Ascending aorta (tissue), 2 donors: ENCODE measurements around the gene OSBPL3. TPM values are rescaled to one million over a fixed set of nuclear protein-coding genes. Genes with fewer than 3 reads are reported as not detected.

Source experiments
- DNase-seq, 2 donors: peaks; one replicate each; pipeline ENCODE4 v3.0.0-alpha.2; 2019; ENCODE audit warnings: low spot score in 2 of 2
- H3K27ac ChIP-seq, 2 donors: fragments of 200-600 bp; sonication (generic); one replicate each; pipeline ENCODE4 v1.5.1; 2016 to 2017; ENCODE audit warnings: mild to moderate bottlenecking in 1 of 2
- H3K27me3 ChIP-seq: fragments of 200-600 bp; sonication (generic); one replicate; pipeline ENCODE4 v1.5.1; 2017
- H3K36me3 ChIP-seq, 2 donors: fragments of 200-600 bp; sonication (generic); one replicate each; pipeline ENCODE4 v1.5.1; 2016
- H3K4me1 ChIP-seq, 2 donors: fragments of 200-600 bp; sonication (generic); one replicate each; pipeline ENCODE4 v1.5.1; 2016 to 2017; ENCODE audit warnings: mild to moderate bottlenecking in 1 of 2
- H3K4me3 ChIP-seq, 2 donors: fragments of 200-600 bp; sonication (generic); one replicate each; pipeline ENCODE4 v1.5.1; 2016 to 2017; ENCODE audit warnings: mild to moderate bottlenecking in 1 of 2
- H3K9me3 ChIP-seq, 2 donors: fragments of 200-600 bp; sonication (generic); one replicate each; pipeline ENCODE4 v1.5.1; 2016
- intact Hi-C: fragments of 100-400 bp; cut with DNase I; formaldehyde crosslinking; loops from one replicate; pipeline ENCODE4 v1.15.1; 2023
- total RNA-seq: library from RNA; depleted of rRNA; stranded (reverse); fragments of >200 nt; gene quantifications from one replicate; pipeline ENCODE4 v1.1.0, GENCODE V29; 2016
- TF ChIP-seq, protein P1 (sequence below), 3 experiments: fragments of 200-600 bp in 2 of 3; fragments of 450-650 bp in 1 of 3; sonication (generic) in 2 of 3; IDR thresholded peaks; one replicate each; pipeline ENCODE4 v1.5.1; 2016 to 2019; ENCODE audit warnings: antibody characterized with exemption in 3 of 3, mild to moderate bottlenecking in 1 of 3, moderate library complexity in 1 of 3

Gene OSBPL3
- total RNA-seq, 1 donor from 2014 or later = 0.96 TPM

DNA sequence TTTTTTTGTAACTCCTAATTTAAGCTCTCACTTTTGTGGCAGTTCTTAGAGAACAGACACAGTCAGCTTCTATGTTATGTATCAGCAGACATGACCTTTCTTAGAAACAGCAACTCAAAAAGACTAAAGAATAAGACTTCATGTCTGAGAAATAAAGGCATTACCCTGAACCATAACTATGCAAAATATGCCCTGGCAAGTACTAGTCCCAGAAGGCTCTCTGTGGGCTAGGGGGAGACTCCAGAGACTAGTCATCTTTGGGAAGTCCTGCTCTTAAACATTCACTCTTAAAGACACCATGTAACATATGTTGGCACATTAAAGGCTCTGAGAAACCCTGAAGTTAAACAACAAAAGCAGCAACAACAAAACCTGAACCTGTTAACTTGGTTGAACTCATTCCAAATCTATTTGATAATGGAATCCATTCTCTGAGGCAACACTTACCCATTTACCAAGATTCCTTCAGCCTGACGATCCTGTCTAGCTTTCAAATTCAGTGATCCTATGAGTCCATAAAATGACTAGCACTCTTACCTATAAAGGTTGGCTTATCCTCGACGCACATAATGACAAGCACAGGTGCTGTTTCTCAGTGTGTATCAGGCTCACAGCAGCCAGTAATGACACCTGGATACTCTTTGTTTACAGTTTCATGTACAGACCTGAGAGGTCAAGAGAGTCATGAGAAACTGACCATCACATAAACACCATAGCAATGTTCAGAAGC lies 62.3 kb downstream of the OSBPL3 start:
- H3K4me1 ChIP-seq = no peaks in the 10 kb centered on the region
- H3K27me3 ChIP-seq = no peaks in the 10 kb centered on the region
- H3K27ac ChIP-seq = no peak overlapping the region
- intact Hi-C loops = no loop called here
- no peak for DNase-seq
- no peak overlapping the region for H3K4me3 ChIP-seq
- H3K9me3 ChIP-seq = no peaks in the 10 kb centered on the region
- TF ChIP-seq, protein P1, sequence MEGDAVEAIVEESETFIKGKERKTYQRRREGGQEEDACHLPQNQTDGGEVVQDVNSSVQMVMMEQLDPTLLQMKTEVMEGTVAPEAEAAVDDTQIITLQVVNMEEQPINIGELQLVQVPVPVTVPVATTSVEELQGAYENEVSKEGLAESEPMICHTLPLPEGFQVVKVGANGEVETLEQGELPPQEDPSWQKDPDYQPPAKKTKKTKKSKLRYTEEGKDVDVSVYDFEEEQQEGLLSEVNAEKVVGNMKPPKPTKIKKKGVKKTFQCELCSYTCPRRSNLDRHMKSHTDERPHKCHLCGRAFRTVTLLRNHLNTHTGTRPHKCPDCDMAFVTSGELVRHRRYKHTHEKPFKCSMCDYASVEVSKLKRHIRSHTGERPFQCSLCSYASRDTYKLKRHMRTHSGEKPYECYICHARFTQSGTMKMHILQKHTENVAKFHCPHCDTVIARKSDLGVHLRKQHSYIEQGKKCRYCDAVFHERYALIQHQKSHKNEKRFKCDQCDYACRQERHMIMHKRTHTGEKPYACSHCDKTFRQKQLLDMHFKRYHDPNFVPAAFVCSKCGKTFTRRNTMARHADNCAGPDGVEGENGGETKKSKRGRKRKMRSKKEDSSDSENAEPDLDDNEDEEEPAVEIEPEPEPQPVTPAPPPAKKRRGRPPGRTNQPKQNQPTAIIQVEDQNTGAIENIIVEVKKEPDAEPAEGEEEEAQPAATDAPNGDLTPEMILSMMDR (IDR thresholded peaks at IDR 0.05) = no peak
- no peaks in the 10 kb centered on the region for H3K36me3 ChIP-seq

DNA sequence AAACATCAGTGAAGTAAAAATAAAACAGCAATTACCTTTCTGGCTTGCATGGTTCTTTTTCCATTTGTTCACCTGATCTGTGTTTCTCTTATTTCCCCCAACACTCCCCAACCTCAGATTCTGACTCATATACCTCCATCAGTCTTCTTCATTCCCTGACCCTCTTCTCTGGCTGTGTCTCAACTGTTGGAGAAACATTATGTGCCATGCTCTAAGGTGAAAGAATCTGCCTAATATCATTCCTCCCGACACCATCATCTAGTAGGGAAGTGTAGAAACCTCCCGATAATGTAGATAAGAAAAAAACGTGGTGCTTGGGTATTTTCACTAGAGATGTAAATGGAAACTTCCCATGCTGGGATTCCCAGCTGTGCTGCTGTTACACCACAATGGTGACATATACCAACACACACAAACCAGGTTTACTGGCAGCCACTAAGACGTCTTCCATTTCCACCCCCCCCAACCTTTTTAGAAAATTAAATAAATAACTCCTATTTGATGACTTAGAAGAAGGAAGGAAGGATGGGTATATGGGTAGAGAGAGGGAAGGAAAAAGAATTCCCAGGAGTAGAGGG lies 63.4 kb downstream of the OSBPL3 start:
- no peaks in the 10 kb centered on the region for H3K4me1 ChIP-seq
- no peak overlapping the region for H3K4me3 ChIP-seq
- H3K27me3 ChIP-seq = no peaks in the 10 kb centered on the region
- H3K36me3 ChIP-seq = no peaks in the 10 kb centered on the region
- H3K9me3 ChIP-seq = no peaks in the 10 kb centered on the region
- TF ChIP-seq, protein P1 (IDR thresholded peaks at IDR 0.05) = no peak
- no peak overlapping the region for H3K27ac ChIP-seq
- no peak for DNase-seq
- intact Hi-C loops = no loop called here

DNA sequence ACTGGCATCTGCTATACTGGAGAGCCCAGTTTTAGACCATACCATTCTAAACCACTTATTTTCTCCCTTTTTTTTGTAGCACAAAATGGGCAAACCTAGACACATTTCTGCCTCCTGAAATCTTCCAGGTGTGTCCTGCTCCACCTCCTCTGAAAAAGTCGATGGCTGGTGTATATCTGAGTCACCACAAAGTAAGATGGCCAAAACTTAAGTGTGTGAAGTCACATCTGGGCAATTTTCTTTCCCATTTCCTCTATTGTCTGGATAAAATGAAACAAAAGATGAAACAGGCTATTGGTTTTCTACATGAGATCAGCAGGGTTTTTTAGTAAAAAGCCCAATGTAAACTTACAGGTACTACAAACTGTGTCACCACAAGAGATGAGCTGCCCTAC lies 65.5 kb downstream of the OSBPL3 start:
- H3K9me3 ChIP-seq = no peaks in the 10 kb centered on the region
- intact Hi-C loops = no loop called here
- TF ChIP-seq, protein P1 (IDR thresholded peaks at IDR 0.05) = no peak

DNA sequence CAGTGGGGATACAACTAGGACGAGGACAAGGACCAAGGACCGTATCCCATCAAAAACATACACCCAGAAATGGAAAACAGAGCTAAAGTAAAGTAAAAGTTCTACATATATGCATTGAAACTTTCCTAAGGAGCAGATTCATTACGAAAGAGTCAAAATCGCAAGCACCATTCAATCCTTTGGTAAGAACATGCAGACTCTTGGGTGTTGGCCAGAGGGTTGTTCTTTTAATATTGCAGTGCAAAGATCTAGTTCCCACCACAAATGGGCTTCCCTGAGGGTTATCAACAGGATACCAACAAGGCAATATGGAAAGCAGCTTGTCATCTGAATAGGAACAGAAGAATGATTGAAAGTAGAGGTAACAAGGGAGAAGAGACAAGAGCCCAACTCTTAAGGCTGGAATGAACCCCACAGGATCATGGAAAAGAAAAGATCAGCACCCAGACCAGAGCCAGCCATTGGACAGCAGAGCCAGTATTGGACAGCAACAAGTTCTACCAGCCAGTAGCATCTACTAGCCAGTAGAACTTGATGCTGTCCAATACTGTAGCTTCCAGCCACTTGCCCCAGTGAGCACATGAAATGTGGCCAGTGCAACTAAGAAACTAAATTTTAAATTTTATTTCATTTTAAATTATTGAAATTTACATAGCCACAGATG lies 66.0 kb downstream of the OSBPL3 start:
- Histone ChIP-seq H3K4me1 (no peaks in the 10 kb centered on the region), H3K27me3 (no peaks in the 10 kb centered on the region), H3K27ac (no peak overlapping the region), H3K9me3 (no peaks in the 10 kb centered on the region), H3K36me3 (no peaks in the 10 kb centered on the region), H3K4me3 (no peak overlapping the region)
- TF ChIP-seq, protein P1 (IDR thresholded peaks at IDR 0.05) = no peak
- no peak for DNase-seq
- intact Hi-C loops = no loop called here

More for the DNA sequence above, 65.5 kb downstream of the OSBPL3 start:
- no peak overlapping the region for H3K4me3 ChIP-seq
- no peaks in the 10 kb centered on the region for H3K36me3 ChIP-seq
- no peak overlapping the region for H3K27ac ChIP-seq
- DNase-seq = no peak
- no peaks in the 10 kb centered on the region for H3K27me3 ChIP-seq
- H3K4me1 ChIP-seq = no peaks in the 10 kb centered on the region

DNA sequence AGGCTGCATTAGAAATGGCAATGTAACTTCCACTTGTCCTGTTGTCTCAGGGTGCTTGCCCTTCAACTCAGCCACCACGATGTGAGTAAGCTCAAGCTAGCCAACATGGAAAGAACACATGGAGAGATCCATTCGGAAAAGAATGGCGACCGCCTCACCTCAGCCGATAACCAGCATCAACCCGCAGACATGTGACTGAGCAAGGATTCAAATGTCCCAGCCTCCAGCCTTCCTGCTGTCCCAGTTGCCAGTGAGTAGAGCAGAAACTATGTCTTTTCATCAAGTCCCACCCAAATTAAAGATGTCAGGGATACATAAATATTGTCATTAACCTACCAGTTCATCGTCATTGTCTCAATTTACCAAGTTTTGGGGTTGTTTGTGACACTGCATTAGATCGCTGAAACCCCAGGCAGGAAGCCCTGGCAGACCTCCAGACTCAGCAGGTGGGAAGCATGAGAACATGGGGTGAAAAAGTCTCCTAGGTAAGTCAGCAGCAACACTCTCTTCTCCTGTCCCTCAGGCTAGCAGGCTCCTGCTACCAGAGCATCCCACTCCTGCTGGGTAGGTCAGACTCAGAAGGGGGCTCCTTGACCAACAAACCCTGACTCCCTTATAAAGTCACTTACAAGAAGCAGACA lies 67.0 kb downstream of the OSBPL3 start:
- TF ChIP-seq, protein P1 (IDR thresholded peaks at IDR 0.05) = no peak
- H3K27ac ChIP-seq = no peak overlapping the region
- H3K9me3 ChIP-seq = no peaks in the 10 kb centered on the region
- no peak for DNase-seq
- H3K27me3 ChIP-seq = no peaks in the 10 kb centered on the region
- H3K4me3 ChIP-seq = no peak overlapping the region
- no peaks in the 10 kb centered on the region for H3K36me3 ChIP-seq
- intact Hi-C loops = no loop called here
- H3K4me1 ChIP-seq = no peaks in the 10 kb centered on the region
